NCI-H2196 (cell line): Measurements from ENCODE around the gene CD58.

ENCODE experiments used
- DNase-seq: peaks from one replicate; lab custom pipeline; 2025; ENCODE audit not compliant: unreplicated experiment; lab: John Stamatoyannopoulos, UW

Gene CD58

GRCh38 chr1:116474921-116475849, 95.6 kb downstream of the CD58 start:
- DNase-seq: no peak

GRCh38 chr1:116472431-116472961, 98.3 kb downstream of the CD58 start:
- DNase-seq: no peak

GRCh38 chr1:116471241-116471640, 99.6 kb downstream of the CD58 start:
- no peak for DNase-seq

- DNase-seq: no peak
Measured at GRCh38 chr1:116470671-116471070, 100.2 kb downstream of the CD58 start.

- no peak for DNase-seq
Measured at GRCh38 chr1:116466810-116467557, 103.8 kb downstream of the CD58 start.

- DNase-seq: no peak
Measured at GRCh38 chr1:116465845-116466685, 104.8 kb downstream of the CD58 start.

GRCh38 chr1:116465477-116465844, 105.4 kb downstream of the CD58 start:
- no peak for DNase-seq
